ENCODE results near the gene MACROD2. TPM values are rescaled to one million over a fixed set of nuclear protein-coding genes. Genes with fewer than 3 reads are reported as not detected.

Gene MACROD2
- total RNA-seq, 1 experiment from 2014 or later = 1.6 TPM

DNA sequence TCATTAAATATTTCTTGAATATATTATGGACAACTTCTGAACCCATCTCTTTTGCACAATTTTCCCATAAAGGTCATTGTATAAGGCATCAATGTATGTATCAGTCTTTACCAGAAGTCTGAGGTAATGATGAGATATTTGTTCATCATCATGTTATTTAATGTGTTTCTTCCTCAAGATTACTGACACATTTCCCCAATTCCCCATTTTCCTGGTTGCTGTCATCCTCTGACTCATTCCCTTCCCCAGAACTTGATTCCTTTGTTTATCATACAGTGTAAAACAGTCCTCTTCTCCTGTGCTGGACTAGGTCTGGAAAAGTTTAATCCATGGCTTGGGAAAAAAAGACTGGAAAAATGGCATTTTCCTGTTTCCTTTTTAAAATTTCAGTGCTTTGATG is 450.0 kb downstream of the MACROD2 start:
- no peak overlapping the region for H2BK15ac ChIP-seq (ENCODE audit: low read depth, low read length)
- no peak overlapping the region for H4K5ac ChIP-seq (ENCODE audit: insufficient read length, low read depth, low read length)
- no peak overlapping the region for H3K56ac ChIP-seq (ENCODE audit: insufficient read length, low read depth, low read length)
- H2BK20ac ChIP-seq (ENCODE audit: low read depth, low read length, poor library complexity, severe bottlenecking) = no peak overlapping the region
- no peak overlapping the region for H3K4ac ChIP-seq (ENCODE audit: low read depth, low read length)
- no peaks in the 10 kb centered on the region for H3K9me3 Mint-ChIP-seq
- H3K4me2 ChIP-seq (ENCODE audit: insufficient read depth, insufficient read length, low read length) = no peak overlapping the region
- H3K79me2 ChIP-seq (ENCODE audit: insufficient read depth, low read length) = no peaks in the 10 kb centered on the region
- H3K27me3 Mint-ChIP-seq (ENCODE audit: low read depth) = no peaks in the 10 kb centered on the region
- no peaks in the 10 kb centered on the region for H3K27me3 ChIP-seq (ENCODE audit: insufficient read depth, low read length)
- no peak overlapping the region for H2AK5ac ChIP-seq (ENCODE audit: insufficient read length, low read length)
- H2BK120ac ChIP-seq (ENCODE audit: low read depth, low read length, poor library complexity, severe bottlenecking) = no peak overlapping the region
- no peaks in the 10 kb centered on the region for H3K79me1 ChIP-seq (ENCODE audit: insufficient read depth, low read depth, low read length, poor library complexity, severe bottlenecking)
- H4K91ac ChIP-seq (ENCODE audit: insufficient read length, low read depth, low read length) = no peak overlapping the region
- no peak overlapping the region for H3K14ac ChIP-seq (ENCODE audit: insufficient read depth, low read length)
- no peak for DNase-seq
- no peaks in the 10 kb centered on the region for H4K20me1 ChIP-seq (ENCODE audit: control insufficient read depth, insufficient read depth, insufficient read length)
- H3K4me3 Mint-ChIP-seq = no peak overlapping the region
- no peak overlapping the region for H3K9ac ChIP-seq (ENCODE audit: extremely low read depth, insufficient read length, low read length)
- H3K36me3 Mint-ChIP-seq (ENCODE audit: insufficient read depth in 1 of 3, low read depth in 3 of 3) = no peaks in the 10 kb centered on the region
- no peak overlapping the region for H3K23ac ChIP-seq (ENCODE audit: insufficient read length, low read depth, low read length)
- no peaks in the 10 kb centered on the region for H3K23me2 ChIP-seq (ENCODE audit: insufficient read length, low read depth, low read length, poor library complexity, severe bottlenecking)
- no peak overlapping the region for H3K18ac ChIP-seq (ENCODE audit: insufficient read length, low read depth, low read length)
- no peak overlapping the region for H3K27ac ChIP-seq (ENCODE audit: insufficient read length, low read depth, low read length)
- no peaks in the 10 kb centered on the region; the same call in 1 of the 2 replicates for H3K4me1 ChIP-seq (ENCODE audit: insufficient read depth, low read length)
- H3K9me3 ChIP-seq (ENCODE audit: control insufficient read depth, low read depth, low read length) = no peaks in the 10 kb centered on the region
- H2AFZ ChIP-seq (ENCODE audit: low read length) = no peak overlapping the region
- H2BK12ac ChIP-seq (ENCODE audit: insufficient read length, low read depth, low read length) = no peak overlapping the region
- peaks cover 6 to 7% of the 10 kb centered on the region in 2 experiments; a peak in 3 of 4 replicates for H3K4me1 Mint-ChIP-seq
- no peak overlapping the region for H2BK5ac ChIP-seq (ENCODE audit: insufficient read length, low read length)
- H3K27ac Mint-ChIP-seq = no peak overlapping the region
- H4K8ac ChIP-seq (replicated peaks; ENCODE audit: insufficient read length, low read depth, low read length) = no peak overlapping the region
- H3T11ph ChIP-seq (ENCODE audit: low read length) = no peak overlapping the region
- TF ChIP-seq CTCF (conservative IDR thresholded peaks at IDR 0.05) = no peak

Measured in H9 (cell line).